Measurements from ENCODE around the gene SLC22A16. TPM values are rescaled to one million over a fixed set of nuclear protein-coding genes. Genes with fewer than 3 reads are reported as not detected.

Gene SLC22A16
- total RNA-seq, 1 donor from 2014 or later = not detected

DNA sequence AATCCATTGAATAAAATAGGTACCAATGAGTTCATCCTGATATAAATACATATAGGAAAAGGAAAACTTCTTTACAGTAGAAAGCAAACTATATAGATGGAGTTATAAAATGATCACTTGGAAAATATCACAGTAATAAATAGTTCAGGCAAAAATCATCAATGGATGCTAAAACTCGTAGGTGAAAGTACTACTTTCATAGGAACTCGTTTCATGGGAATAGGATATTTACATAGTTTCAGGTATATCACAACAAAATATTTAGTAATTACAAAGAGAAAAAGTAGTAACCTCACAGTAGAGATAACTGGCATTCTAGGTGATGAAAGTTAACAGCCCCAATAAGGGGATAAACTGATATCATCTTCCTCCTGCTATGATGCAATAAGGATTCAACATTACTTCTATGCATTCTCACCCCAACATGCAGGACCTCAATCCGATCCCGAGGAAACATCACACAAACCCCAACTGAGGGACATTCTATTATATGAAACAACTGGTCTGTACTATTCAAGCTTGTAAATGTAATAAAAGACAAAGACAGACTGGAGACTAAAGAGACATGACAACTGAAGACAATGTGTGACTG lies 74.7 kb downstream of the SLC22A16 start:
- Mint-ChIP-seq H3K27ac (no peak overlapping the region), H3K27me3 (ENCODE audit: insufficient read depth) (no peaks in the 10 kb centered on the region), H3K4me1 (ENCODE audit: low read depth) (no peaks in the 10 kb centered on the region), H3K36me3 (ENCODE audit: low read depth) (no peaks in the 10 kb centered on the region), H3K9me3 (no peaks in the 10 kb centered on the region), H3K4me3 (no peak overlapping the region)
- DNase-seq (ENCODE audit: low spot score) = no peak
- intact Hi-C loops (cut with micrococcal nuclease) = no loop called here

DNA sequence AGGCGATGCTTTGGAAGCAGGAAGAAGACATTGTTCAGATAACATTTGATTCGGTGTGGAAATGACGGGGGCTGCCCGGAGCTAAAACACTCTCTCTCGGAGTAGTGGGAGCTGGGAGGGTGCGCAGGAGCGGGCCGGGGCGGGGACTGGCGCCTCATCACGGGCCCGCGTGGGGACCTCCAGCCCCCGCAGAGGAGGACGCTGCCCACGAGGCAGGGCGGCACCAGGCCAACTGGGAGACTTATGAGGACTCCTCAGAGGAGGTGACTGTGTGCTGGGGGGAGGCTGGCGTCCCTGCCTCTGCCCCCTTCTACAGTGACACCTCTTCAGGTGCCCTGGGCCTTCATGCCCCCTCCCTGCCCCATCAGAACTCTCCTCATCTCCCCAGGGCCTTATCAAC lies 76.2 kb downstream of the SLC22A16 start:
- H3K36me3 Mint-ChIP-seq (ENCODE audit: low read depth) = no peaks in the 10 kb centered on the region

DNA sequence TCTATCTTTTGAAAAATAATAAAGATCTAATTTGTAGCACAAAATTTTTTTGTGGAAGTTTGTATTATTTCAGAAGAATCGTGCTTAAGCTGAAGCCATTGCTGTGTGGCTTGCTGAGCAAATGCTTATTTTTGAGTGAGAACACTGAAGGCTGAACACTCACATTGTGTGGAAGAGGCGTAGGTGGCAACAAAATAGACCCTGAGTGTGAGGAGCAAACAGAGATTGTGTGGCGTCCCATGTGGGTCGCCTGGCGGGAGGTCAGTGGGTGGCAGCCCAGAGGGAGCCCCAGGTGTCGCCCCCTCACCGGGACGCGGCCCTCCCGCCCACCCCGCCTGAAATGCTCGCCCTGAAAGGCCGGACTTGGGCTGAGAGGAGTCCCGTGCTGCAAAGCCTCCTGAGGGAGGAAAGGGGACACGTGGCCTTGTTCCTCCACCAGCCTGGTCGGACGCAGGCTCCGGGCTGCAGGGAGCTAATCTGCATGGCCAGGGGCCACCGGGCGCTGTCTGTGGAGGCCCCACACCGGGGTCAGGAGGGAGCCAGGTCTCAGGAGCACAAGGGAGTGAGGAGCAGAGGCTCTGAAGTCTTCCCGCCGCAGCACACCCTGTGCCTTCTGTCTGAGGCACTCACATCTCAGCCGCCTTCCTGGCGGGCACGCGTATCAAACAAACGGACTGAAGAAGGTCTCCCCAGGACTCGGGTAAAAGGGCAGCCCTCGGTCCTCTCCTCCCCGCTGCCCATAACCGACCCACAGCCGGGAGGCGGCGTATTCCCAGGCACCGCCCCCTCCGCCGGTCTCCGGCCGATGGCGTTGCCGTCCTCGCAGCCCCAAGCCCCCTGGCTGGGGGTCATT lies 77.0 kb downstream of the SLC22A16 start:
- Mint-ChIP-seq H3K4me1 (ENCODE audit: low read depth) (no peaks in the 10 kb centered on the region), H3K36me3 (ENCODE audit: low read depth) (no peaks in the 10 kb centered on the region), H3K4me3 (no peak overlapping the region), H3K27me3 (ENCODE audit: insufficient read depth) (no peaks in the 10 kb centered on the region), H3K9me3 (no peaks in the 10 kb centered on the region), H3K27ac (no peak overlapping the region)
- DNase-seq (ENCODE audit: low spot score) = no peak
- intact Hi-C loops (cut with micrococcal nuclease) = loop anchor here (10.0 kb wide), 1 partner anchor 1215 kb away; no protein-coding TSS in a partner anchor

More for the DNA sequence above, 76.2 kb downstream of the SLC22A16 start:
- intact Hi-C loops (cut with micrococcal nuclease) = no loop called here
- no peak for DNase-seq (ENCODE audit: low spot score)
- H3K27ac Mint-ChIP-seq = no peak overlapping the region
- H3K27me3 Mint-ChIP-seq (ENCODE audit: insufficient read depth) = no peaks in the 10 kb centered on the region
- no peaks in the 10 kb centered on the region for H3K9me3 Mint-ChIP-seq
- no peak overlapping the region for H3K4me3 Mint-ChIP-seq
- no peaks in the 10 kb centered on the region for H3K4me1 Mint-ChIP-seq (ENCODE audit: low read depth)

DNA sequence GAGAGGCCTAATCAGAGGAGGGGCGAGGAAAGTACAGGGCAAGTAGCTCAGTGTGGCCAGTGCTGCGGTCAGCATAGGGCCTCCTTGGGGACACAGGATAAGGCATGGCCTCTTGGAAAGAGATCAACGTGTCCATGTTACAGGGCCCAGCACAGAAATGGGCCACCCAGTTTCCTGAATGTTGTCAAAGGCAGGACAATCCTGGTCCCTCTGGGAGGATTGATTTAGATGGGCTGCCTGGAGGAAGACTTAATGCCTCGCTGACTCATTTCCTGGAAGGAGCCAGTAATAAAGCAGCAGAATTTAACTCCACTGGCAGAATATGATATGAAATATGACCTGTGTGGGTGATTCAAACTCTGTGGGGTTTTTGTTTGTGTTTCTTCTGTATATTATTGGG lies 77.6 kb downstream of the SLC22A16 start:
- no peaks in the 10 kb centered on the region for H3K9me3 Mint-ChIP-seq
- intact Hi-C loops (cut with micrococcal nuclease) = loop anchor here (10.0 kb wide), 1 partner anchor 1214 kb away; no protein-coding TSS in a partner anchor
- no peaks in the 10 kb centered on the region for H3K4me1 Mint-ChIP-seq (ENCODE audit: low read depth)
- H3K27me3 Mint-ChIP-seq (ENCODE audit: insufficient read depth) = no peaks in the 10 kb centered on the region
- no peak for DNase-seq (ENCODE audit: low spot score)
- no peak overlapping the region for H3K27ac Mint-ChIP-seq
- H3K36me3 Mint-ChIP-seq (ENCODE audit: low read depth) = no peaks in the 10 kb centered on the region
- H3K4me3 Mint-ChIP-seq = no peak overlapping the region

DNA sequence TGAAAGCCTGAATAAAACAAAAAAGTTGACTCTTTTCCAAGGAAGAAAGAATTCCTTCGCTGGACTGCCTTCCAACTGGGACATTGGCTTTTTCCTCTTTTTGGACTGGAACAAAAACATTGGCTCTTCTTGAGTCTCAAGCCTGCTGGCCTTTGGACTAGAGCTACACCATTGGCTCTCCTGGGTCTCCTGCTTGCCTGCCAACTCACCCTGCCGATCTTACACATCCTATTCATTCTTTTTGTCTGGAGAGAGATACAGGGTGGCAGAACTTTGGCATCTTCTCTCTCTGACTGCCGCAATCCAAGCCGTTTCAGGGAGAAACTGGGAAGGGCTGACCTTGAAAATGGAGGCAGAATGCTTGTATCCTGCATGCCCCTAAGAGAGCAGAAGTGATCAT lies 81.2 kb downstream of the SLC22A16 start:
- Mint-ChIP-seq H3K4me1 (ENCODE audit: low read depth) (no peaks in the 10 kb centered on the region), H3K27ac (no peak overlapping the region), H3K27me3 (ENCODE audit: insufficient read depth) (no peaks in the 10 kb centered on the region), H3K36me3 (ENCODE audit: low read depth) (no peaks in the 10 kb centered on the region), H3K4me3 (no peak overlapping the region), H3K9me3 (no peaks in the 10 kb centered on the region)
- intact Hi-C loops (cut with micrococcal nuclease) = loop anchor here (10.0 kb wide), 1 partner anchor 1210 kb away; no protein-coding TSS in a partner anchor
- no peak for DNase-seq (ENCODE audit: low spot score)

DNA sequence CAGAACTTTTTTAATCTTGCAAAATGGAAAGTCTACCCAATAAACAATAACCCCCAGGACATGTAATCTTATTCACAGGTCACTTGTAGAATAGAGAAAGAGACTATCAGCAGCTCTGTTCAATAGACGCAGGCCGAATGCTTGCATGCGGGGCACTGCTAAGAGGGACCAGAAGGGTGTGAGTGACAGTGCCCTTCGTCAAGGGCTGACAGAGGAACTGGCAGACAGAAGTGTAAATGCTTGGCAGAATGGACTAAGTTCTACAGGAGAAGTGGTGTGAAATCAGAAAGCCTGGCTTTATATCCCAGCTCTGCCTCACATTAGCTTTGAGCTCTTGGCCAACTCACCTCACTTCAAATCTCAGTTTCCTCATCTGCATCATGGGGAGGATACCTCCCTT lies 82.0 kb downstream of the SLC22A16 start:
- H3K27me3 Mint-ChIP-seq (ENCODE audit: insufficient read depth) = no peaks in the 10 kb centered on the region
- no peaks in the 10 kb centered on the region for H3K36me3 Mint-ChIP-seq (ENCODE audit: low read depth)
- no peak overlapping the region for H3K27ac Mint-ChIP-seq
- no peak for DNase-seq (ENCODE audit: low spot score)
- H3K4me3 Mint-ChIP-seq = no peak overlapping the region
- peaks cover 8% of the 10 kb centered on the region for H3K4me1 Mint-ChIP-seq (ENCODE audit: low read depth)
- H3K9me3 Mint-ChIP-seq = no peaks in the 10 kb centered on the region
- intact Hi-C loops (cut with micrococcal nuclease) = loop anchor here (10.0 kb wide), 1 partner anchor 1210 kb away; no protein-coding TSS in a partner anchor

DNA sequence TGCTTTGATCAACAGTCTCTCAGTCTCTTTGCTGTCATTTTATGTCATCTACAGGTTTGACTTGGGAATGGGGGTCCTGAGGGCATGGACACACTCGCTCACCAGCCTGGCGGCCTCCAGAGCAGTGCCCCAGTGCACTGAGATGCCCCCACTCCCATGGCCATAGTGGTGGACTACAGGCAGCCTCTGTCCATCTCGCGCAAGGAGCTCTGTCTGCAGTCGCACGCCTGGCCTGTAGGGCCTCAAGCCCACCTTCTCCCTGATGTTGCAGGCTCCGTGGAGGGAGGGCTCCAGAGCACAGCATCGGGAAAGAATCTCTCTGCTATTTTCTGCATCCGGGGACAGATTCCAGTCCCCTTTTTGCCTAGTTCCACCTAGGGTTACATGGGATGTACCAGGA lies 83.7 kb downstream of the SLC22A16 start:
- Mint-ChIP-seq H3K36me3 (ENCODE audit: low read depth) (no peaks in the 10 kb centered on the region), H3K27ac (no peak overlapping the region), H3K4me1 (ENCODE audit: low read depth) (peaks cover 10% of the 10 kb centered on the region), H3K9me3 (no peaks in the 10 kb centered on the region), H3K27me3 (ENCODE audit: insufficient read depth) (no peaks in the 10 kb centered on the region), H3K4me3 (no peak overlapping the region)
- DNase-seq (ENCODE audit: low spot score) = no peak
- intact Hi-C loops (cut with micrococcal nuclease) = loop anchor here (10.0 kb wide), 1 partner anchor 1208 kb away; no protein-coding TSS in a partner anchor

DNA sequence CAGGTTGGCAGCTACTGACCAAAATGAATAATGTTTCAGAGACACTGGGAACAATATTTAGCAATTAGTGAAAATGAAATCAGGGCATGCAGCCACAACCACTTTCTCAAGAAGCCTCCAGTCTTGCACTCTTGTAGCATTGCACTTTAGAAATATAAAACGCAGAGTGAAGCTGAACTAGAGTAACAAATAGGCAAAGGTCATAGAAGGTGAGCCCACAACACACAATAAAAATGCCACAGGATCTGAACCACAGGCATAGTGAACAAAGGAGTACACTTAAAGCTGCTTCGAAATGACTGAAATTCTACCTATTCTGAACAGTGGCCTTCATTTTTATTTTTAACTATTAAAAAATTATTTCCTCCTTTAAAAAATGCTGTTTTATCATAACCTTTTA lies 86.0 kb downstream of the SLC22A16 start:
- no peak for DNase-seq (ENCODE audit: low spot score)
- Mint-ChIP-seq H3K4me3 (no peak overlapping the region), H3K27me3 (ENCODE audit: insufficient read depth) (no peaks in the 10 kb centered on the region), H3K9me3 (no peaks in the 10 kb centered on the region), H3K4me1 (ENCODE audit: low read depth) (peaks cover 10% of the 10 kb centered on the region), H3K27ac (no peak overlapping the region), H3K36me3 (ENCODE audit: low read depth) (no peaks in the 10 kb centered on the region)
- intact Hi-C loops (cut with micrococcal nuclease) = loop anchor here (1.0 to 10.0 kb wide), 5 partner anchors 212 to 1206 kb away; no protein-coding TSS in a partner anchor

DNA sequence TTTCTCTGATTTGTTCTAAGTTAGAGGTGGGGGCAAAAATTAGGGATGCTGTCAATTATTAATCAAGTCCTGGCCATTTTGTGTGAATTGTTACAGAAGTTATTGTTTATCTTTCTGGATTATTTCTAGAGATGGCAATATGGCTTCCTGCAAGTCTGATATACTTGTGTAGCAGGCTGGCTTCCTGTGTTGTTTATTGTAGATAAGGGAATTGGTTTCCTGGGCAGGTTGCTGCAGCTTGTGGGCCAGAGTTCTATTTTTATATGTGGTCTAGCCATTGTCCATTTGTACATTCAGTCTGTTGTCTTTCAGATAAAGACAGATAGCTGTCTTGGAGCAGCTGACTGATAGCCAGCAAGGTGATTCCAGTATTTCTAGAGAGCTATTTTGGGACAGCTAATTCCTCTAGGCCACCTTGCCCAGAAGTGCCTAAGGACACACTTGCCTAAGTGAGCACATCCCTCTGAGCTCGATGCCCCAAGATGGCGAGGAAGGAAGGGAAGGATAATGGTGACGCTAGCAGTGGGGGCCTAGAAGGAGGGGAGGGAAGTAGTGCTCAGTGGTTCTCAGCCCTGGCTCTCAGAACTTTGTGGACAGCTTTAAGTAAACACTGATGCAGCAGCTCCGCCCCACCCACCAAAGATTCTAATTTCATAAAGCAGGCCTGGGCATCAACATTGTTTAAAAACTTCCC lies 86.6 kb downstream of the SLC22A16 start:
- DNase-seq (ENCODE audit: low spot score) = no peak
- no peak overlapping the region for H3K27ac Mint-ChIP-seq
- H3K36me3 Mint-ChIP-seq (ENCODE audit: low read depth) = no peaks in the 10 kb centered on the region
- H3K4me3 Mint-ChIP-seq = no peak overlapping the region
- H3K4me1 Mint-ChIP-seq (ENCODE audit: low read depth) = peaks cover 10% of the 10 kb centered on the region
- H3K27me3 Mint-ChIP-seq (ENCODE audit: insufficient read depth) = no peaks in the 10 kb centered on the region
- H3K9me3 Mint-ChIP-seq = no peaks in the 10 kb centered on the region
- intact Hi-C loops (cut with micrococcal nuclease) = loop anchor here (1.0 to 10.0 kb wide), 5 partner anchors 212 to 1205 kb away; no protein-coding TSS in a partner anchor

DNA sequence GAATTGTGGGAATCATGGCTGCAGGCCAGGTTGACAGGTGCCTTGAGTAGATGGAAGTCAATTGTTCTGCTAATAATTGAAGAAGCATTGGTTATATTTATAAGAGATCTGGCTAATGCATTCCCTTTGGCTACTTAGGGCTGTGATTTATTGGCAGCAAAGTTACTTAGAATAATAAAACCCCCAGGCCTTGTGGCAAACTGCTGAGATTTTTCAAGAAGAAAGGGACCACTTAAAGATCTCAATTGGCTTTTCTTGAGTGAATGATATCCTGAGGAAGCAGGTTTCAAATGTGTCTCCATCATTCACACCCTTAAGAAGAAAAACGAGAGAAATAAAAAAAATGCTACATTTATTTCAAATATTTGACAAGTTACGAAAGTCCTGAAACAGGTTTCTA lies 88.4 kb downstream of the SLC22A16 start:
- H3K9me3 Mint-ChIP-seq = no peaks in the 10 kb centered on the region
- H3K27me3 Mint-ChIP-seq (ENCODE audit: insufficient read depth) = peaks cover 3% of the 10 kb centered on the region
- intact Hi-C loops (cut with micrococcal nuclease) = no loop called here
- H3K36me3 Mint-ChIP-seq (ENCODE audit: low read depth) = no peaks in the 10 kb centered on the region
- DNase-seq (ENCODE audit: low spot score) = no peak
- peaks cover 10% of the 10 kb centered on the region for H3K4me1 Mint-ChIP-seq (ENCODE audit: low read depth)
- H3K4me3 Mint-ChIP-seq = no peak overlapping the region
- no peak overlapping the region for H3K27ac Mint-ChIP-seq

DNA sequence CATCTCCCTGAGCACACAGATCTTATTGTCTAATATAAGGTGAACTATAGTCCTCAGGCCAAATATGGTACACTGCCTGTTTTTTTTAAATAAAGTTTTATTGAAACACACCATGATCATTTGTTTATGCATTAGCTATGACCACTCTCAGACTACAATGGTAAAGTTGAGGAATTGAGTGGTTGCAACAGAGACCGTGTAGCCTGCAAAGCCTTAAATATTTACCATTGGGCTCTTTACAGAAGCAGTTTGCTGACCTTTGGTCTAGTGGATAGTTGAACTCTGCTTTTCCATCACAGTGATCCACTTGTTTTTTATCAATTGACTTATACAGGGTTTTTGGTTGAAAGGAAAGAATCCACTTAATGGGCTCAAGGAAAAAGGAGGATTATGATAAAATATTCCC lies 91.0 kb downstream of the SLC22A16 start:
- peaks cover 3% of the 10 kb centered on the region for H3K9me3 Mint-ChIP-seq

DNA sequence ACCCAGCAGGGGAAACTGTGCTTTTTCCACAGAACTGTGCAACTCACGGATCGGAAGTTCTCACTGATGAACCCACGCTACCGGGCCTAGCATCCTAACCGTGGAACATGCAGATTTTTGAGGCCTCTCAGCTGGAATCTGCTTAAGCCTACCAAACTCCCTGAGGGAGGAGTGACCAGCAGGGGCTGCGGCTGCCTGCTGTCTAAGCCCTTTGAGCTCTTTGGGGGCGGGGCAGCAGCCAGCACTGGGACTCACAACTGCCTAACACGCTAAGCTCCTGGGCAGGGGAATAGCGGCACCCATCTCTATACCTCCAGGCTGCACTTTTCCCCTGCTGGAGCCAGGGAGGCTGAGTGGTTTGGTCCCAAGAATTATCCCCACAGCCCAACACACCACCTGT lies 97.9 kb downstream of the SLC22A16 start:
- Mint-ChIP-seq H3K36me3 (ENCODE audit: low read depth) (no peaks in the 10 kb centered on the region), H3K4me3 (no peak overlapping the region), H3K27ac (no peak overlapping the region), H3K4me1 (ENCODE audit: low read depth) (no peaks in the 10 kb centered on the region), H3K9me3 (peaks cover 3% of the 10 kb centered on the region), H3K27me3 (ENCODE audit: insufficient read depth) (peaks cover 4% of the 10 kb centered on the region)
- no peak for DNase-seq (ENCODE audit: low spot score)
- intact Hi-C loops (cut with micrococcal nuclease) = no loop called here

More for the DNA sequence above, 91.0 kb downstream of the SLC22A16 start:
- H3K36me3 Mint-ChIP-seq (ENCODE audit: low read depth) = no peaks in the 10 kb centered on the region
- no peak for DNase-seq (ENCODE audit: low spot score)
- no peak overlapping the region for H3K27ac Mint-ChIP-seq
- H3K27me3 Mint-ChIP-seq (ENCODE audit: insufficient read depth) = peaks cover 4% of the 10 kb centered on the region
- intact Hi-C loops (cut with micrococcal nuclease) = no loop called here
- peaks cover 10% of the 10 kb centered on the region for H3K4me1 Mint-ChIP-seq (ENCODE audit: low read depth)
- H3K4me3 Mint-ChIP-seq = no peak overlapping the region
